Left renal pelvis (tissue), 4 donors: ENCODE measurements around the gene SACS. TPM values are rescaled to one million over a fixed set of nuclear protein-coding genes. Genes with fewer than 3 reads are reported as not detected.
"Not testable (repeated sequence)": the region's sequence is repeated elsewhere in the genome, so short reads cannot be mapped to it uniquely, and the experiment has no call there.

Source experiments
- DNase-seq, 4 donors: peaks; one replicate each; pipeline ENCODE4 v3.0.0-alpha.2; 2013; ENCODE audit warnings: low read depth in 4 of 4, low spot score in 3 of 4
- polyA plus RNA-seq, 4 donors: library from polyadenylated mRNA; unstranded; fragments of 120-200 nt; gene quantifications; one replicate each; pipeline ENCODE4 v1.2.1, GENCODE V29; 2013; ENCODE audit not compliant: insufficient read length in 4 of 4

Gene SACS
- polyA plus RNA-seq, 4 donors: 10.9 to 13.8 (median 12.1) TPM

- DNase-seq: no peak
Measured at GRCh38 chr13:23421596-23421995, 11.9 kb downstream of the SACS start.

GRCh38 chr13:23418776-23419683 is 14.5 kb downstream of the SACS start:
- no peak for DNase-seq

DNA sequence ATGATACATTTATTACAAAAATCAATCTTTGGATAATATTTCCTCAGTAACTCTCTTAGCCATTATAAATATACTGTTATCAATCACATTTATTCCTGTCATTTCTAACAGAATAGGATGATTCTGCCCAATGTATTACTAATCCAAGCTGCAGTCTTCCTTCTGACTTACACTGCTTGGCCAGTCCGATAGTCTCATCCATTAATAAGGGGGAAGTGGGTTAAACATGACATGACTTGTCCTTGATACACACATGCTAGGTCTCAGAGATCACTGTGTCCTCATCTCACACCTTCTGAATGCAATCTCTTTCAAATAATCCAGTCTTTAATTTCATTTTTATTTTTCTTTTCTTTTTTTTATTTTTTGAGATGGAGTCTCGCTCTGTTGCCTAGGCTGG is 18.8 kb downstream of the SACS start:
- DNase-seq: no peak

DNA sequence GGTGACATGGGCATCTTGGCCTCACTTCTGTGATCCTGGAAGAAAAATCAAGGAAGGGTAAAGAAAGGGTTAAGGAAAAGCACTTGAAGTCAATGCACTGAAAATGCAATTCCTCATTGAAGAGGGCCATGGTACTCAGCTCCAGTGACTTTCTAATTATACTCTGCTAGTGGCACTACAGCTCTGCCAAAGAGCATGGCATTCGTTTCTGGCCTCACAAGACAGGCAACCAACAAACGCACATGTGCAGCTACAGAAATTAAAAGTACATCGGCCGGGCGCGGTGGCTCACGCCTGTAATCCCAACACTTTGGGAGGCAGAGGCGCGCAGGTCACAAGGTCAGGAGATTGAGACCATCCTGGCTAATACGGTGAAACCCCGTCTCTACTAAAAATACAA is 21.8 kb downstream of the SACS start:
- DNase-seq: no peak

- no peak for DNase-seq
Measured at GRCh38 chr13:23411220-23411619, 22.3 kb downstream of the SACS start.

DNA sequence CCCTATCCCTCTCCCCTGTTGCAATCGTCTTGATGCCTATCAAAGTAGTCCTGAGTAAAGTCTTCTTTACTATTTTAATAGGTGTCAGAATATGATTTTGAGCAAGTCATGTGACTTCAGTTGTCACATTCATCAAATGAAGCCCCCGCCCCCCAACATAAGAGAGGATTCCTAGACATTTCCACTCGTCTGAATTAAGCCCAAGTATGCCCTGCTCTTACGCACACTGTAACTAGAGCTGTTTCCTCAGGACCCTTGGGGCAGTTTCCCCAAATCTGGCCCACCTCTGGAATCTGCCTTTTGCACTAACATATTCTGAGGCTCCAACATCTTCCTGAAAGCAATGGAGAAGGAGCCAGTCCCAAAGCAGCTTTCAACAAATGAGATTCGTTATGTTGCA is 25.5 kb downstream of the SACS start:
- no peak for DNase-seq

DNA sequence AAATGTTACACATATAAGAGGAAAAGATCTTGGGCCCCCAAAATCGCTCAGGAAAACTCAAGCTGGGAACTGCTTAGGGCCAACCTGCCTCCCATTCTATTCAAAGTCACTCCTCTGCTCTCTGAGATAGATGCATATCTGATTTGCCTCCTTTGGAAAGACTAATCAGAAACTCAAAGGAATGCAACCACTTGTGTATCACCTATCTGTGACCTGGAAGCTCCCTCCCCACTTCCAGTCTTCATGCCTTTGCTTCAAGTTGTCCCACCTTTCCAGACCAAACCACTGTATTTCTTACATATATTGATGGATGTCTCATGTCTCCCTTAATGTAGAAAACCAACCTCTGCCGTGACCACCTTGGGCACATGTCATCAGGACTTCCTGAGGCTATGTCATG is 32.3 kb downstream of the SACS start:
- DNase-seq: not testable (repeated sequence)

GRCh38 chr13:23399347-23399746 is 34.2 kb downstream of the SACS start:
- no peak for DNase-seq

GRCh38 chr13:23394821-23395220 is 38.7 kb downstream of the SACS start:
- no peak for DNase-seq

DNA sequence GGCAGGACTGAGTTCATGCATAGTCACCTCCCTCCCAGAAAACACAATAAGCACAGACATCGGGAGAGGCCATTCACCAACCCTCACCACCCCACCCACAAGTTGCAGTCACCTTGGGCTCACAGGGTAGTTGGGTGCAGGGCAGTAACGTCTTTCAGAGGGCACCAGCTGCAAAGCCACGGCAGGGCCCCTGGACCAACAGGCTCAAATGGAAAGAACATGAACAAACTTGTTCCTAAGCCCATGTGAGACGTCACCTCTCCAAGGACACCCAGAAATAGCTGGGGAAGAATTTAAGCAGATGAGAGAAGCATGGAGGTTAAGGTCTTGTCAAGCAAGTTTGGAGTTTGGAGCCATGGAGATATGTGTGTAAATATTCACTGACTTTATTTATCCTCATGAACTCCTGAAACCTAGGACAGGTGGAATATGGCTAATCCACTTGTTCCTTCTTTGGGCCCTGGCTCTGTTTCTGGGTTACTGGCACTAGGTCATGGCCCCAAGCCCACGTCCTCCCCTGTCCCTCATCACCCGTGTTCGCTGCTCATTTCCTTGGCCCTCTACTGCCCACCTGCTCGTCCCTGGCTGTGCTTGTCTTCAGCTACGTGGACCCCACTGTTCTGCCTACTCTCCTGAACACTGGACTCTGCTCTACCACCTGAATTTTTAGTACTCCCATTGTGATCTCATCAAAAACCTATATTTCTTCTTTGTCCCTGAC is 40.4 kb downstream of the SACS start:
- no peak for DNase-seq

GRCh38 chr13:23392313-23392712 is 41.2 kb downstream of the SACS start:
- DNase-seq: no peak

GRCh38 chr13:23391752-23392151 is 41.8 kb downstream of the SACS start:
- DNase-seq: no peak

GRCh38 chr13:23386533-23386932 is 47.0 kb downstream of the SACS start:
- no peak for DNase-seq

GRCh38 chr13:23385931-23386330 is 47.6 kb downstream of the SACS start:
- DNase-seq: no peak

- DNase-seq: no peak
Measured at GRCh38 chr13:23384111-23384510, 49.4 kb downstream of the SACS start.

DNA sequence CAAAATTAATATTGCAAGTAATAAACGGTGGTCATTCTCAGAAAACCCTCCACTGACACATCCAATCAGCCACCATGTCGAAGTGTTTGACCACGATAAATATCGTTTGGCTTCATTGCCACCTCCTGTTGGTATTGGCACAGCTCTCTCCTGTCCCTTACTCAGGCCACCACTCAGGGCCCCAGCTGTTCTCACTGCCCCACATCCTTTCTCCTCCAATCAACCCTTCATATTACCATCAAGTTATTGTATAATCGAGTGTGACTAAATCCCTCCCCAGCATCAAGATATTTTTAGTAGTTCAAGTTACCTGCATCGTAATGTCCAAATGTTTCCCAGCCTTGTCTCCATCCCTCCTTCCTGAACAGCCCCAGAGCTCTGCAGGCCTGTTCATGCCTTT is 50.4 kb downstream of the SACS start:
- DNase-seq: no peak

DNA sequence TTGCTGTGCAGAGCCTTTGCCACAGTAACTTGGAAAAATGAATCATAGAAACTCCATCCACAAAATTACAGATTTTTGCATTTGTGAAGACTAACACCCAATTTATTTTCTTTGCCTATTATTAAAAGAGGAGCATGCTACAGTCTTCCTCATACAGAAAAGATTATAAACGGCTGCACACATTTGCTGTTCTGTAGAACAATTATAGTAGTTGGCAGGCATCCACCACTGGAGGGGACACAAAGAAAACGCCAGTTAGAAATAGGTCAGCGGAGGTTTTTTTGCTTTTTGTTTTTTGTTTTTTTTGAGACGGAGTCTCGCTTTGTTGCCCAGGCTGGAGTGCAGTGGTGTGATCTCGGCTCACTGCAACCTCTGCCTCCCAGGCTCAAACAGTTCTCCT is 51.6 kb downstream of the SACS start:
- no peak for DNase-seq

- no peak for DNase-seq
Measured at GRCh38 chr13:23380534-23380933, 53.0 kb downstream of the SACS start.

GRCh38 chr13:23377983-23378632 is 55.4 kb downstream of the SACS start:
- DNase-seq: no peak

GRCh38 chr13:23377579-23377978 is 55.9 kb downstream of the SACS start:
- DNase-seq: no peak
